HepG2 (cell line): Measurements from ENCODE around the gene PATZ1. TPM values are rescaled to one million over a fixed set of nuclear protein-coding genes. Genes with fewer than 3 reads are reported as not detected.

Experiments used
- ATF7 ChIP-seq, 2 experiments: fragments of 450-650 bp in 1 of 2; sonication (generic) in 1 of 2; formaldehyde crosslinking in 1 of 2; IDR thresholded peaks; 2 replicates each; pipeline versions ENCODE4 v1.4.0 to v1.6.1; 2016 to 2020; ENCODE audit warnings: antibody characterized with exemption in 1 of 2, mild to moderate bottlenecking in 1 of 2, missing genetic modification reagents in 1 of 2
- CCDC6 ChIP-seq: sonication (generic); formaldehyde crosslinking; IDR thresholded peaks from 2 replicates; pipeline ENCODE4 v1.8.1; 2022; ENCODE audit warnings: mild to moderate bottlenecking, missing genetic modification reagents, moderate library complexity
- HNF4A ChIP-seq: sonication (generic); formaldehyde crosslinking; IDR thresholded peaks from 2 replicates; pipeline ENCODE4 v1.4.0; 2020; ENCODE audit warnings: missing genetic modification reagents
- HOXA5 ChIP-seq: sonication (generic); formaldehyde crosslinking; IDR thresholded peaks from 2 replicates; pipeline ENCODE4 v1.4.0; 2020; ENCODE audit warnings: missing genetic modification reagents
- LBX2 ChIP-seq: sonication (generic); formaldehyde crosslinking; IDR thresholded peaks from 2 replicates; pipeline ENCODE4 v1.5.0; 2020; ENCODE audit warnings: missing genetic modification reagents, mild to moderate bottlenecking, borderline replicate concordance
- MAX ChIP-seq: IDR thresholded peaks from 2 replicates; pipeline ENCODE4 v1.6.1; 2012; ENCODE audit warnings: inconsistent platforms
- PPARG ChIP-seq: conservative IDR thresholded peaks from 2 replicates; pipeline ENCODE4 v1.6.1; 2016; ENCODE audit warnings: missing biosample characterization, missing genetic modification reagents
- RELA ChIP-seq: sonication (generic); formaldehyde crosslinking; IDR thresholded peaks from 2 replicates; pipeline ENCODE4 v1.4.0; 2020; ENCODE audit warnings: missing genetic modification reagents
- RFXAP ChIP-seq: sonication (generic); formaldehyde crosslinking; IDR thresholded peaks from 2 replicates; pipeline ENCODE4 v1.4.0; 2020; ENCODE audit warnings: missing genetic modification reagents, borderline replicate concordance
- SNAPC5 ChIP-seq: sonication (generic); formaldehyde crosslinking; IDR thresholded peaks from 2 replicates; pipeline ENCODE4 v1.8.1; 2023; ENCODE audit warnings: mild to moderate bottlenecking, missing genetic modification reagents, borderline replicate concordance
- SRF ChIP-seq: IDR thresholded peaks from 2 replicates; pipeline ENCODE4 v1.6.1; 2011; ENCODE audit warnings: mild to moderate bottlenecking, low read depth, low read length, moderate library complexity
- ZFP36L1 ChIP-seq: sonication (generic); formaldehyde crosslinking; IDR thresholded peaks from 2 replicates; pipeline ENCODE4 v1.8.0; 2022; ENCODE audit warnings: mild to moderate bottlenecking, missing genetic modification reagents, moderate library complexity
- ZKSCAN5 ChIP-seq: sonication (generic); formaldehyde crosslinking; IDR thresholded peaks from 2 replicates; pipeline ENCODE4 v1.5.1; 2020; ENCODE audit warnings: mild to moderate bottlenecking, missing genetic modification reagents
- ZMAT3 ChIP-seq: sonication (generic); formaldehyde crosslinking; conservative IDR thresholded peaks from 2 replicates; pipeline ENCODE4 v1.7.0; 2021; ENCODE audit warnings: missing genetic modification reagents
- ZMYM3 ChIP-seq: sonication (generic); formaldehyde crosslinking; IDR thresholded peaks from 2 replicates; pipeline ENCODE4 v1.5.1; 2020; ENCODE audit warnings: mild to moderate bottlenecking, missing genetic modification reagents
- ZNF136 ChIP-seq: sonication (generic); formaldehyde crosslinking; IDR thresholded peaks from 2 replicates; pipeline ENCODE4 v1.8.1; 2022; ENCODE audit warnings: low read depth, mild to moderate bottlenecking, moderate library complexity, missing genetic modification reagents
- ZNF180 ChIP-seq: sonication (generic); formaldehyde crosslinking; IDR thresholded peaks from 2 replicates; pipeline ENCODE4 v1.4.0; 2020; ENCODE audit warnings: low read depth, missing genetic modification reagents, borderline replicate concordance
- ZNF205 ChIP-seq: IDR thresholded peaks from 2 replicates; pipeline ENCODE4 v1.6.1; 2018; ENCODE audit warnings: missing biosample characterization, missing genetic modification reagents
- ZNF24 ChIP-seq: fragments of 450-650 bp; IDR thresholded peaks from 2 replicates; pipeline ENCODE4 v1.6.1; 2017; ENCODE audit warnings: antibody characterized with exemption, mild to moderate bottlenecking
- ZNF383 ChIP-seq: sonication (generic); formaldehyde crosslinking; IDR thresholded peaks from 2 replicates; pipeline ENCODE4 v1.4.0; 2020; ENCODE audit warnings: missing genetic modification reagents, mild to moderate bottlenecking, borderline replicate concordance
- ZNF460 ChIP-seq: sonication (generic); formaldehyde crosslinking; IDR thresholded peaks from 2 replicates; pipeline ENCODE4 v1.5.1; 2020; ENCODE audit warnings: missing genetic modification reagents, mild to moderate bottlenecking, borderline replicate concordance
- ZNF615 ChIP-seq: sonication (generic); formaldehyde crosslinking; IDR thresholded peaks from 2 replicates; pipeline ENCODE4 v1.5.0; 2020; ENCODE audit warnings: mild to moderate bottlenecking, missing genetic modification reagents, borderline replicate concordance
- ZNF709 ChIP-seq: sonication (generic); formaldehyde crosslinking; IDR thresholded peaks from 2 replicates; pipeline ENCODE4 v1.5.0; 2020; ENCODE audit warnings: mild to moderate bottlenecking, missing genetic modification reagents
- ZNF746 ChIP-seq: sonication (generic); formaldehyde crosslinking; IDR thresholded peaks from 2 replicates; pipeline ENCODE4 v1.8.0; 2022; ENCODE audit warnings: mild to moderate bottlenecking, missing genetic modification reagents
- ZNF777 ChIP-seq: sonication (generic); formaldehyde crosslinking; IDR thresholded peaks from 2 replicates; pipeline ENCODE4 v1.4.0; 2020; ENCODE audit warnings: missing genetic modification reagents
- ZNF790 ChIP-seq: sonication (generic); formaldehyde crosslinking; IDR thresholded peaks from 2 replicates; pipeline ENCODE4 v1.8.0; 2022; ENCODE audit warnings: missing genetic modification reagents, mild to moderate bottlenecking, borderline replicate concordance
- polyA plus RNA-seq, 8 experiments: library from polyadenylated mRNA; depleted of rRNA in 3 of 8; stranded (reverse) in 7 of 8; unstranded in 1 of 8; fragments of >200 nt; fragmentation: Illumina TruSeq in 4 of 8; extraction: Trizol in 4 of 8; gene quantifications; 2 replicates each; pipeline versions ENCODE4 v1.2.1 to v1.2.3, GENCODE V29; 2011 to 2016; ENCODE audit warnings: low read depth in 4 of 8, missing spikeins in 1 of 8, mixed read lengths in 1 of 8; ENCODE audit not compliant: insufficient read depth in 1 of 8
- total RNA-seq, 5 experiments: library from RNA; depleted of rRNA; stranded (reverse); fragments of >200 nt; fragmentation: Illumina TruSeq; extraction: Trizol; gene quantifications; 2 replicates each; pipeline ENCODE4 v1.2.3, GENCODE V29; 2016; ENCODE audit warnings: low read depth in 1 of 5
- TF ChIP-seq, protein P1 (sequence below): sonication (generic); formaldehyde crosslinking; IDR thresholded peaks from 2 replicates; pipeline ENCODE4 v1.5.1; 2020; ENCODE audit warnings: missing genetic modification reagents, mild to moderate bottlenecking, borderline replicate concordance
- TF ChIP-seq, protein P2 (sequence below): sonication (generic); formaldehyde crosslinking; IDR thresholded peaks from 2 replicates; pipeline ENCODE4 v1.4.0; 2020; ENCODE audit warnings: mild to moderate bottlenecking, missing genetic modification reagents

The PATZ1 gene
- total and polyA plus RNA-seq, 2 of the 13 experiments (the other 11 are each of a cell fraction or from before 2014, with no cell fraction given) = 24.9 to 30.5 TPM

- TF ChIP-seq PPARG (no peak), HOXA5 (peak; percentile 21; the same call in 1 of the 2 replicates), ZKSCAN5 (no peak), ZNF383 (CRISPR knock-in tag) (no peak), ZMAT3 (no peak), RELA (CRISPR knock-in tag) (no peak), LBX2 (no peak), ZNF136 (no peak), SRF (no peak), ZFP36L1 (CRISPR knock-in tag) (0 out of 2 replicates have a peak, but pooled peaks have one; percentile 53), ZNF460 (CRISPR knock-in tag) (no peak), ZNF746 (no peak), RFXAP (CRISPR knock-in tag) (no peak), SNAPC5 (CRISPR knock-in tag) (no peak), ZNF615 (no peak), ZNF777 (CRISPR knock-in tag) (no peak), ZNF24 (no peak), ZNF709 (CRISPR knock-in tag) (peak; percentile 60; the same call in 1 of the 2 replicates), ATF7 (IDR thresholded peaks at IDR 0.05) (no peak), ATF7 (CRISPR knock-in tag; IDR thresholded peaks at IDR 0.05) (no peak), ZNF180 (CRISPR knock-in tag) (no peak), ZMYM3 (CRISPR knock-in tag) (peak; percentile 18; the same call in 1 of the 2 replicates), MAX (peak; percentile 81), ZNF205 (CRISPR knock-in tag) (no peak), HNF4A (CRISPR knock-in tag) (no peak), CCDC6 (CRISPR knock-in tag) (peak; percentile 16; the same call in 1 of the 2 replicates), ZNF790 (CRISPR knock-in tag) (0 out of 2 replicates have a peak, but pooled peaks have one; percentile 62)
- TF ChIP-seq, protein P1, sequence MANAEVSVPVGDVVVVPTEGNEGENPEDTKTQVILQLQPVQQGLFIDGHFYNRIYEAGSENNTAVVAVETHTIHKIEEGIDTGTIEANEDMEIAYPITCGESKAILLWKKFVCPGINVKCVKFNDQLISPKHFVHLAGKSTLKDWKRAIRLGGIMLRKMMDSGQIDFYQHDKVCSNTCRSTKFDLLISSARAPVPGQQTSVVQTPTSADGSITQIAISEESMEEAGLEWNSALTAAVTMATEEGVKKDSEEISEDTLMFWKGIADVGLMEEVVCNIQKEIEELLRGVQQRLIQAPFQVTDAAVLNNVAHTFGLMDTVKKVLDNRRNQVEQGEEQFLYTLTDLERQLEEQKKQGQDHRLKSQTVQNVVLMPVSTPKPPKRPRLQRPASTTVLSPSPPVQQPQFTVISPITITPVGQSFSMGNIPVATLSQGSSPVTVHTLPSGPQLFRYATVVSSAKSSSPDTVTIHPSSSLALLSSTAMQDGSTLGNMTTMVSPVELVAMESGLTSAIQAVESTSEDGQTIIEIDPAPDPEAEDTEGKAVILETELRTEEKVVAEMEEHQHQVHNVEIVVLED (CRISPR knock-in tag) = peak; percentile 56; the same call in 1 of the 2 replicates
- TF ChIP-seq, protein P2, sequence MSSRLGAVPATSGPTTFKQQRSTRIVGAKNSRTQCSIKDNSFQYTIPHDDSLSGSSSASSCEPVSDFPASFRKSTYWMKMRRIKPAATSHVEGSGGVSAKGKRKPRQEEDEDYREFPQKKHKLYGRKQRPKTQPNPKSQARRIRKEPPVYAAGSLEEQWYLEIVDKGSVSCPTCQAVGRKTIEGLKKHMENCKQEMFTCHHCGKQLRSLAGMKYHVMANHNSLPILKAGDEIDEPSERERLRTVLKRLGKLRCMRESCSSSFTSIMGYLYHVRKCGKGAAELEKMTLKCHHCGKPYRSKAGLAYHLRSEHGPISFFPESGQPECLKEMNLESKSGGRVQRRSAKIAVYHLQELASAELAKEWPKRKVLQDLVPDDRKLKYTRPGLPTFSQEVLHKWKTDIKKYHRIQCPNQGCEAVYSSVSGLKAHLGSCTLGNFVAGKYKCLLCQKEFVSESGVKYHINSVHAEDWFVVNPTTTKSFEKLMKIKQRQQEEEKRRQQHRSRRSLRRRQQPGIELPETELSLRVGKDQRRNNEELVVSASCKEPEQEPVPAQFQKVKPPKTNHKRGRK (CRISPR knock-in tag) = no peak
These were observed 1.3 kb upstream of the PATZ1 start (continued) for GRCh38 chr22:31347251-31348008.
